ENCODE results near the gene TRAPPC3. TPM values are rescaled to one million over a fixed set of nuclear protein-coding genes. Genes with fewer than 3 reads are reported as not detected.

The TRAPPC3 gene
- total RNA-seq, 1 donor from 2014 or later, result 82.4 TPM

DNA sequence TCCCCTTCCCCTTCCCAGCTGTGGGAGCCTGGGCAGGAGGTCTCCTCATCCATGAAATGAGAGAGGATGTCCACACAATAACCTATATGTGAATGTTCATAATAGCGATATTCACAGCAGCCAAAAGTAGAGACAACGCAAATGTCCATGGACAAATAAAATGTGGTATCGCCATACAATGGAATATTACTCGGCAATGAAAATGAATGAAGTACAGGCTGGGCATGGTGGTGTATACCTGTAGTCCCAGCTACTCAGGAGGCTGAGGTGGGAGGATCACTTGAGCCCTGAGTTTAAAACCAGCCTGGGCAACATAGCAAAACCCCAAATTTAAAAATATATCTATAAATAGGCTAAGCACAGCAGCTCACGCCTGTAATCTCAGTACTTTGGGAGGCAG lies 47.7 kb downstream of the TRAPPC3 start:
- no peak for DNase-seq (ENCODE audit: low read depth)

DNA sequence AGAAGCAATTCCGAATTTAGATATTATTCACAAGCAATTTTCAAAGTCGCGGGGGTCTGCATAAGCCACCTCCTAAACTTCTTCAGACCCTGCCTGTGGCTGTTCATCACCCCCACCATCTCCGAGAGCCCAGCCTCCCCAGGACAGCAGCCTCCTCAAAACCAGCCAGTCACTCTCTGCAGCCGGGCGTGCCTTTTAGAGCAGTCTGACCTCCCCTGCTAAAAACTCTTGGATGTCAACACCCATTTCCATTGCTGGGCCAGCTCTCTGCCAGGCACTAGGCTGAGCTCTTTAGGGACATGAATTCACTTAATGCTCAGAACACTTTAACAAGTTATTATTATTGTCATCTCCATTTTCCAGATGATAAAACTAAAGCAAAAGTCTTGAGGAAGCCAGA lies 48.9 kb downstream of the TRAPPC3 start:
- no peak for DNase-seq (ENCODE audit: low read depth)

DNA sequence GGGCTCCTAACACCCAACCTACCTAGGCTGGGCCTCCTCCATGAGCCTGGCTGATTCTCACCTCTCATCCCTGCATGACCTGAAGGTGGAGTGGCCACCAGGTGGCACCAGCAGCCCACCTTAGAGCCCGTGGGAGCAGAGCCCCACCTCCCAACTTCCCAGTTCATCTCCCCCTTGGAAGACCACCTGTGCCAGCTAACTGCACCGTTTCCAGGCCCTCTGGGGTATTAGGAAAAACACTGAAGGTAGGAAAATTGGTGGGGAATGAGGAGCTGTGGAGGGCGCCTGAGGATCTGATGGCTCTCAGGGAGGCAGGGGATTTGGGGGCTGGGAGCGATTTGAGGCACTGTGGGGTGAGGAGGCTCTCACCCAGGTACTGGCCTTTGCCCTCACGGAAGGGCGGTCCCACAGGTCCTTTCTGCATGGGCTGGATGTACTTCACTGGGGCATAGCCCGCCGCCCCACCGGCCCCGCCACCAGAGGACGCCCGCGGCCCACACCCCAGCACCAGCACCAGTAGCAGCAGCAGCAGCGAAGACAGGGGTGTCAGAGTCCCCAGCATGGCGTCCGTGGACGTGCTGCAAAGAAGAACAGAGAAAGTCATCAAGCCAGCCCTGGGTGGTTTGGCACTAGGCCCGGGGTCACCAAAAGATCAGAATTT lies 49.5 kb downstream of the TRAPPC3 start:
- DNase-seq (ENCODE audit: low read depth), result peak; percentile 76

DNA sequence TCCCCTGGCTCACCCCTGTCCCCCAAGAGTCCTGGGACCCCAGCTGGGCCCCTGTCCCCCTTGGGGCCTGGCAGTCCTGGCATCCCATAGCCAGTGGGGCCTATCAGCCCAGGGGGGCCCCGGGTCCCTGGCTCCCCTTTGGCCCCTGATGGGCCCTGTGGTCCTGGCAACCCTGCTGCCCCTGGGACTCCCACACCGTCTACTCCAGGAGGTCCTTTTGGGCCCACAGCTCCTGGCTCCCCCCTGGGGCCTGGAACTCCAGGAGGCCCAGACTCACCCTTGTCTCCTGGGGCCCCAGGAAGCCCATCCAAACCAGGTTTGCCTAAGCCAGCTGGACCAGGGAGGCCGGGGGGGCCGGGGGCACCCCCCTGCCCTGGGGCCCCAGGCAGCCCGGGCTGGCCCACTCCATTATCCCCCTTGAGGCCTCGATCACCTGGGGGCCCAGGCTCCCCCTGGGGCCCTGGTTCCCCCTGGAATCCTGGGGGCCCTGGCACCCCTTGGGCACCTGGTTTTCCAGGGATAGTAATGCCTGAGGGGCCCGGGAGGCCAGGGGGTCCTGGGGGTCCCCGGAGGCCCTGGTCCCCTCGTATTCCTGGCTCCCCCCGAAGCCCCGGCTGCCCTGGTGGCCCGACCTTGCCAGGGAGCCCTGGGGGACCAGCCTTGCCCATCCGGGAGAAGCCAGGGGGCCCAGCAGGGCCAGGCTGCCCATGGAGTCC lies 50.5 kb downstream of the TRAPPC3 start:
- no peak for DNase-seq (ENCODE audit: low read depth)

DNA sequence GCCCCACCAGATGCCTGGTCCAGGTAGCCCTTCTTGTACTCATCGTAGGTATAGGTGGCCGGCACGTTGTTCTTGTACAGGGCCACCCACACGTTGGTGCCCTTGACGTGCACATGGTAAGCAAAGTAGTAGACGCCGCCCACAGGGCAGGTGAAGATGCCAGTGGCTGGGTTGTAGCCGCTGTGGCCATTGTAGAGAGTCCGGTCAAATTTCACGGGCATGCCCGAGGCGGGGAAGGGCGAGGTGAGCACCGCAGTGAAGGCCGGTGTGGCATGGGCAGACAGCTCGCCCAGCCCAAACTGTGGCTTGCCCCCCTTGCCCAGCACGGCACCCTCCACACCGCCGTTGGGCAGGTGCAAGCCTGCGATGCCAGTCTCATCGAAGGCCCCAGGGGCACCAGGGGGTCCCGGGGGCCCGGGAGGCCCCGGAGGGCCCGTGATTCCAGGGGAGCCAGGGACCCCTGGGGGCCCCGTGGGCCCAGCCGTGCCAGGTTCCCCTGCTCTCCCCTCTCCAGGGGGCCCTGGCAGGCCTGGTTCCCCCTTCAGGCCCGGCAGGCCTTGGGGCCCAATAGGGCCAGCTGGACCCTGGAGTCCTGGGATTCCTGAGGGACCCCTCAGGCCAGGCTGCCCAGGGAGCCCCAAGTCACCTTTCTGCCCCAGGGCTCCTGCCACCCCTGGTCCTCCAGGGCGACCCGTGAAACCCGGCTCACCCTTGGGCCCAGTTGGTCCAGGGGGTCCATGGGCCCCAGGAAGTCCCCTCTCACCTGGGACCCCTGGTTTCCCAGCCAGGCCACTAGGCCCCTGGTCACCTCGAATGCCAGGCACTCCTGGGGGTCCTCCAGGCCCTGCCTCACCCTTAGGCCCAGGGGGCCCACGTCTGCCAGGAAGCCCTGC lies 51.3 kb downstream of the TRAPPC3 start:
- no peak for DNase-seq (ENCODE audit: low read depth)

DNA sequence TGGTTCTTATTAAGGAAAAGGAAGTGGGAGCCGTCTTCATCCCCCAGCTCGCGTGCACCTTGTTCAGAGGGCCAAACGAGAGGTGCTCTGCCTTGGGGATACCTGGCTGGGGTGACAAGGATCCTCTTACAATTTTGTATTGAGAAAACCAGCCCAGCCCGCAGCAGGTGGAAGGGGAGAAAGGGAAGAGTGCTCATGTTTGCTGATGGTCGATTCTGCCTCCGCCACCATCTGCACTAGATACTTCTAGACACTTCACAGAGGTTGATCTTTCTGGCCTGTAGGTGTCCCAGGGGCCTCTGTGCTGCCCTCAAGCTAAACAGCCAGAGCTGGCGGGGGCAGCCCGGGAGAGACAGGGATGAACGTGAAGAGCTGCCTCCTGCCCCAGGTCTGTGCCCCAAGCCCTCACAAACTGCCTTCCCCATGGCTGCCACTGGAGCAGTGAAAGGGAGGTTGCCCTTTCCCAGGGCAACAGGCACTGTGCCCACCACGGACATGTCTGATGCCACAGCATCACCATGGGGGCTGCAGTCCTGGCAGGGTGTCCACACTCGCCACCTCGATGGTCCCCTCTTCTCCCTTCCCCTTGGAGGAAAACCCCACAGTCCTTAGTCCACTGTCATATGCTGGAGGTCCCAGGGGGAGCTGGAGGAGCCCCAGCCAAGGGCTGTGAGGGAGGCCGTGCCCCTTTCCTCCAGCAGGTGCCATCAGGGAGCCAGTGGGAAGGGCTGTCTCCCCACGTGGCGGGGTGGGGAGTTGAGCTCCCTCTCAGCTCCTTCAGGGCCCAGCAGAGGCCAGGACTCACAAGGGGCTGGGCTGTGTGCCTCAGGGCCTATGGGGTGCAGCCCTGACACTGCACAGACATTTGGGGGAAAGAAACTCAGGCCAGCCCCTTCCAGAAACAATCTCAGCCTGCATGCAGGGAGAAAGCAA lies 52.5 kb downstream of the TRAPPC3 start:
- no peak for DNase-seq (ENCODE audit: low read depth)

DNA sequence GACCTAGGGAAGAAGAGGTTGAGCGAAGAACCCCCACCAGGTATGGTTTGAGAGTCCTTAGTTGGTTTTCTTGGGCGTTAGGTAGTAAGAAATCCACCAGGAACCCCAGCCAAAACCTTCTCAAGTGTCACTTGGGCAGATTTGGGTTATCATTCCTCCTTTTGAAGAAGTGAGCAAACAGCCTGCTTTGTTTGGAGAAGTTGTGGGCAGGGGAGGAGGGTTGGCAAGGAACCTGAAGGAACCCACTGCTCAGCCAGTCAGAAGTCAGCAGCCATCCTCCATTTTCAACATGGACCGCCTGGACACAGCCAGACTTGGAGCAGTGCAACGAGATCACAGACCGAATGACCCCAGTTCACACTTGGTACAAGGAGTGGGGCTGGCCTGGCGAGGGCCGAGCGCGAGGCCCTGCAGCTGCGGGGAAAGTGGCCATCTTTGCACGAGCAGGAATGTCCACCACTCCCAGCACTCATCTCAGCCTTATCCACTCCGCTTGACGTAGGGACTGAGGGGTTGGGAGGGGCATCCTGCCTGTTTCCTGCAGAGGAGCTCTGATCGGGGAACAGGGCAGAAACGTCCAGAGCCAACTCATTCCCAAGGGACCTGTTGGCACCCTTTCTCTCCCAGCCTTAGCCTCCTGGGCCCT lies 53.4 kb downstream of the TRAPPC3 start:
- DNase-seq (ENCODE audit: low read depth), result no peak

DNA sequence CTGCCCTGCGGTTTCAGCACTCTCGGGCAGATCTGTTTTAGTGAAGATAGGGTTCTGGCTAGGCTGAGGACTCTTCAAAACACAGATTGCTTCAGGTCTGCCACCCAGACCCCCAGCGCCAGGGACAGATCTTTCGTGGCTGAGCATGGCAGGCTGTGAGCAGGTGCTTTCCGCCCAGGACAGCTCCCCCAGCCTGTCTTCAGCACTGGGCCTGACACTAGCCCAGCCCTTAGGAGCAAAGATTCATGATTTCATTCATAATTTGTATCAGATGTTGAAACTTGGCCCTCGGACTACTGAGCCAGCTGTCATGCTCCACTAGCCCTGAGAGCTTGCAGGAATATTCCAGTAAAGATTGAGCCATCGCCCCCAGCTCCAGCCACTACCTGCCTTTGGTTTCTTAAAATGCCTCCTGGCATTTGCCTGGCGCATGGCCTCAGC lies 54.6 kb downstream of the TRAPPC3 start:
- no peak for DNase-seq (ENCODE audit: low read depth)

DNA sequence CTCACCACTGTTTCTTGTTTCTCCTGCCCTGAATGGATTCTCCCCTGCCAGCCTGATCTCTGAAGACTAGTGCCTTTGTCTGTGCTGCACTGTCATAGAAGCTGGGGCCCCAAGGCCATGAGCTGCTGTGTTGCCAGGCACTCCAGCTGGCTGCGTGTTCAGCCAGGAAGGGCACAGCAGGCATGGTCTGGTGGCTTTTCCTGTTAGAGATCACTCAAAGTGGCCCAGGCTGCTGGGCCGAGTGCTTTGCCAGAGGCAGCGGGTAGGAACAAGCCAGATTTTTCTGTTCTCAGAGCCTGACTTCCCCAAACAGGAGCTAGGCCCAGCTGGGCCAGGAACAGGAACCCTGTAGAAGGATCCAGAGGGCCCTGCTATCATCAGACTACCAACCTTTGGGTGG lies 55.4 kb downstream of the TRAPPC3 start:
- no peak for DNase-seq (ENCODE audit: low read depth)

DNA sequence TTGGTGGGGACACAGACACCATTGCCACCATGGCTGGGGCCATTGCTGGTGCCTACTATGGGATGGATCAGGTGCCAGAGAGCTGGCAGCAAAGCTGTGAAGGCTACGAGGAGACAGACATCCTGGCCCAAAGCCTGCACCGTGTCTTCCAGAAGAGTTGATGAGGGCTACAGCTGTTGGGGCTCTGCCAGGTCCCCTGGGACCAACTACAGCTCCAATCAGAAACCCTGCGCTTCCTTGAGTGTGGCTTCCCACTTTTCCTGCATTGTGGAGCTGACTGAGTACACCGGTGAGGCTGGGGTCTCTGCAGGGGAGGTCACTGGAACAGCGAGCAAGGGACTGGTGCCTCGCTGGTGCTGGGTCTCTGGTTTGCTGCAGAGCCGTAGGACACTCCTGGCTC lies 56.1 kb downstream of the TRAPPC3 start:
- DNase-seq (ENCODE audit: low read depth), result no peak

DNA sequence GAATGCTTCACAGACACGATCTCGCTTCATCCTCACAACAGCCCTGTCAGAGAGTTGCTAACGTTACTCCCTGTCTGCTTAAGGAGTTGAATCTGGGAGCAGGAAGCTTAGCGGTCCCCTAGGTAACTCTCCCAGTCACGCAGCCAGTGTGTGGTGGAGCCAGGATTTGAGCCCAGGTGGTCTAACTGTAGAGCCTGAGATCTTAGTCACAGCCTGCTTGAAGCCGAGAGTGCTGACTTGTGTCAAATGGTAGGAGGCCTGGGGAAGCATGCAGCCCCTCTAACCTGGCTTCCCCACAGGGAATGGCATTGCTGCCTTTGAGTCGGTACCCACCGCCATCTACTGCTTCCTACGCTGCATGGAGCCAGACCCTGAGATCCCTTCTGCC lies 56.5 kb downstream of the TRAPPC3 start:
- no peak for DNase-seq (ENCODE audit: low read depth)

DNA sequence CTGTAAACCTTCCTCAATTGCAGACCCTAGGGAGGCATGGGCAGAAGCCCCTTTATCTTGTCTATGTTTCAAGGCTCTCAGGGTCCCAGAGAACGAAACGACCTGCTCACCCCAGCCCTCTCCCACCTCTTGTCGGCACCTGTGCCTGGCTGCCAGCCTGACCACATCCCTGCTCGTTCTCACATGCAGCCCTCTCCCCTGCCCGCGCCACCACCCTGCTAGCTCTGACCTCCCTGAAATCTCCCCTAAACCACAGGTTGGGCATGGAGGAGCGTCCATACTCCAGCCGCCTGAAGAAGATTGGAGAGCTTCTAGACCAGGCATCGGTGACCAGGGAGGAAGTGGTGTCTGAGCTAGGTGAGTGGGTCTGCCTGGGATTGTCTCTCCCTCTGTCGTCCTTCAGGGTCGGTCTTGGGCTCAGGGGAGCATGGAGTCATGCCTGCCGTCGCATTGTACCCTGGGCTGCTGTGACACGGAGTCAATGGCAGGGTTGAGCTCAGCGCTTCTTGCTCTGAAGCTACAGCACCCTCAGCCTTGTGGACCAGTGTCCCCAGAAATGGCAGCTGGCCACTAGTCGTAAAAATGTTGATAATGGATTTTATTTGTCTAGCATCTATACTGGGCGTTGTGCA lies 57.0 kb downstream of the TRAPPC3 start:
- DNase-seq (ENCODE audit: low read depth), result no peak

DNA sequence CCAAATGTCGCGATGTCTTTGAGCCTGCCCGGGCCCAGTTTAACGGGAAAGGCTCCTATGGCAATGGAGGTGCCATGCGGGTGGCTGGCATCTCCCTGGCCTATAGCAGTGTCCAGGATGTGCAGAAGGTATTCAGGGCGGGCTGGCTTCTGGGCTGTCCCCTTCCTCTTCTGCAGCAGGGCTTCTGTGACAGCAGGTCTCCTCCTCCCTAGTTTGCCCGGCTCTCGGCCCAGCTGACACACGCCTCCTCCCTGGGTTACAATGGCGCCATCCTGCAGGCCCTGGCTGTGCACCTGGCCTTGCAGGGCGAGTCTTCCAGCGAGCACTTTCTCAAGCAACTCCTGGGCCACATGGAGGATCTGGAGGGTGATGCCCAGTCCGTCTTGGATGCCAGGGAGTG lies 57.6 kb downstream of the TRAPPC3 start:
- no peak for DNase-seq (ENCODE audit: low read depth)

DNA sequence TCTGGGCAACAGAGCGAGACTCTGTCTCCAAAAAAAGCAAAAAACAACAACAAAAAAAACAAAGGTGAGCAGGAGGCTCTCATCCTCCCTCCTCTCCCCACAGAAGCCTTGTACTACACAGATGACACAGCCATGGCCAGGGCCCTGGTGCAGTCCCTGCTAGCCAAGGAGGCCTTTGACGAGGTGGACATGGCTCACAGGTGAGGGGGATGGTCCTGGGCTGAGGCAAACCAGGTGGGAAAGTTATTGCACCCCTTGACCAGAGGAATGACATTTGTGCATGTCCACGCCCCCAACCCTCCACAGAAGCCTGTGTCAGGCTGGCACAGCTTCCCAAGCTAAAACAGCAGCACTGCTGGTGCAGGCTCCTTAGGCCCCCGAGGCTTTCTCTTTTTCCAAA lies 58.1 kb downstream of the TRAPPC3 start:
- no peak for DNase-seq (ENCODE audit: low read depth)

DNA sequence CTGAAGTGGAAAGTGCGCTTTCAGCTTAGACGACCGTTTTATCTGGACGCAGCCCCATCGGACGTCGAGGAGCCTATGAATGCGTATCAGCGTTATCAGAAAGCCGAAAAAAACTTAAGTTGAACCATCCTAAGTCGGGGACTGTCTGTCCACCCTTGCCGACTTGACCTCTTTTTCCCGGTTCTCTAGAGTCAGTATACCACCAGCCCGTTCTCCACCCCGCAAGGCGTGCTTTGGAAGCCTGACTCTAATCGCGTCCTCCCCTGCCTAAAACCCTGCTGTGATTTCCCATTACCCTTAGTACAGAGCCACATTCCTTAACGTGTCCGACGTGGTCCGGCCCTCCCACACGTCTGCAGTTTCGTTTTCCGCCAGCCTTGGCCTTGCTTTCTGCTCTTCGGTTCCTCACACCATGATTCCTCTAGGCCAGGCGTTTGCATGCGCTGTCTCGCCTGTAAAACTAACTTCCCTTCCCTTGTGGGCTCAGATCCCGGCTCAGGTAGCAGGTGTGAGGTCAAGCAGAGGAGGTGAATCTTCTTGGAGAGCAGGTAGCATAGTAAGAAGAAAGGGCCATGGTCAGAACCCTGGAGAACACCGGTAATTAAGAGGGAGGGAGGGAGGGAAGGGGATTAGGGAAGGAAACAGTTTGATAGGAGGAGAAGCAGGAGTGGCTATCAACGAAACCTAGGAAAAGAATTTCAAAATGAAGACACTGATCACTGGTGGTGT lies 59.7 kb downstream of the TRAPPC3 start:
- peak; percentile 29 for DNase-seq (ENCODE audit: low read depth)

DNA sequence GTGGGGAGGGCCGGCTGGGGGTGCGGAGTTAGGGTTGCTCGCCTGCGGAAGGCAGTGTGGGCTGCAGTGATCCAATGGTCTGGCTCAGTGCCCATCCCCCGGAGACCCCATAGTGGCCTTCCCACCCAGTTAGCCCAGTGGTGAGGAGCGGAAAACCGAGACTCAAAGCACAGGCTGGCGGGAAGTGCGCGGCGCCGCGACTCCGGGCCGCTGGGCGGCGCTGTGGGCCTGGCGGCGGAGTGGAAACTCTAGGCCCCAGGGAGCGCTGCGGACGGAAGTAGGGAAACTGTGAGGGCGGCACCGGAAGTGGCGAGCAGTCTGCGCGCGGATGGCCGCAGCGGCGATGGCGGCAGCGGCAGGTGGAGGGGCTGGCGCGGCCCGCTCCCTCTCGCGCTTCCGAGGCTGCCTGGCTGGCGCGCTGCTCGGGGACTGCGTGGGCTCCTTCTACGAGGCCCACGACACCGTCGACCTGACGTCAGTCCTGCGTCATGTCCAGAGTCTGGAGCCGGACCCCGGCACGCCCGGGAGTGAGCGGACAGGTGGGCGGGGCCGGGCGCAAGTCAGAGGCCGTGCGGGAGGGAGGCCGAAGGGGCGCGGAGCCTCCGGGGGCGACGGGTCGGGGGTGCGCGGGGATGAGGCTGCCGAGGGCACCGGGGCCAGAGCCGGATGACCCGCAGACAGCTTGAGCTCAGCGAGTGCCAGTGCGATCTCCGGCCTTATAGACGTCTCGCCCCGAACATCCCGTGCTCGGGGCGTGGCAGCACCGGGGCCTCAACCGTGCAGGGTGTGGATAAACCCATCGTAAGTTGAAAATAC lies 60.5 kb downstream of the TRAPPC3 start, which contains the start of gene ADPRS:
ADPRS (plus strand) TSS at position 316 of the 816 bp plus-strand sequence; CDS start at position 329, 13 bp downstream.
- DNase-seq (ENCODE audit: low read depth), result peak; percentile 88

DNA sequence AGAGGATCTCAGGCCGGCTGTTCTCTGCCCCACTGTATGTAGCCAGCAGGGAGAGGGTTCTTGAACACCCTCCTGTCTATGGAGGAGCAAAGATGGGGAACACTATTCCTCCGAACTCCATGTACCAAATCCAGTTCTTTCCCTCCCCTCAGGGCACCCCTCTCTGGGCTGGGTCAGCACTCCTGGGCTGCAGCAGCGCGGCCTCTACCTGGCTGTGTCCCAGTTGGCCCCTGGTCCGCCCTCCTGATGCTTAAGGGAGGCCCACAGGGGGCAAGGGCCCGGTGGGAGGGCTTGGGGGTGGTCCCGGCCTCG lies 61.1 kb downstream of the TRAPPC3 start:
- no peak for DNase-seq (ENCODE audit: low read depth)

All from myocyte (in vitro differentiated cells).